Measurements from ENCODE around the gene CHST3.

CHST3 gene

GRCh38 chr10:72007246-72007892 lies 43.2 kb downstream of the CHST3 start:
- no peak overlapping the region for H2AFZ ChIP-seq (ENCODE audit: low read depth, low read length, severe bottlenecking)
- H3K27ac ChIP-seq (ENCODE audit: low read depth, low read length): no peak overlapping the region
- no peaks in the 10 kb centered on the region for H3K9me3 ChIP-seq (ENCODE audit: insufficient read depth, low read length)
- no peak overlapping the region for H3K4me3 ChIP-seq (ENCODE audit: insufficient read depth, low read length, poor library complexity, severe bottlenecking)
- H3K4me2 ChIP-seq (ENCODE audit: low read depth, low read length, poor library complexity, severe bottlenecking): no peak overlapping the region
- H3K36me3 ChIP-seq (ENCODE audit: low read length): no peaks in the 10 kb centered on the region
- H3K9me2 ChIP-seq (replicated peaks; ENCODE audit: insufficient read depth, low read length): no peaks in the 10 kb centered on the region
- no peaks in the 10 kb centered on the region for H3K79me2 ChIP-seq (ENCODE audit: insufficient read depth, low read length)
- no peaks in the 10 kb centered on the region for H4K20me1 ChIP-seq (ENCODE audit: low read depth, low read length)
- no peaks in the 10 kb centered on the region for H3F3A ChIP-seq (ENCODE audit: insufficient read depth)
- no peaks in the 10 kb centered on the region for H3K27me3 ChIP-seq (ENCODE audit: low read length)
- H3K9ac ChIP-seq (ENCODE audit: low read length): no peak overlapping the region
- no peak for TF ChIP-seq CTCF (IDR thresholded peaks at IDR 0.05; ENCODE audit: insufficient read depth, low read length, poor library complexity, severe bottlenecking)
- TF ChIP-seq EZH2phosphoT487 (conservative IDR thresholded peaks at IDR 0.05; ENCODE audit: low read length): no peak

GRCh38 chr10:72008096-72008981 lies 44.1 kb downstream of the CHST3 start:
- TF ChIP-seq CTCF (IDR thresholded peaks at IDR 0.05; ENCODE audit: insufficient read depth, low read length, poor library complexity, severe bottlenecking) (no peak), EZH2phosphoT487 (conservative IDR thresholded peaks at IDR 0.05; ENCODE audit: low read length) (no peak)
- Histone ChIP-seq H3K79me2 (ENCODE audit: insufficient read depth, low read length) (no peaks in the 10 kb centered on the region), H3K4me3 (ENCODE audit: insufficient read depth, low read length, poor library complexity, severe bottlenecking) (no peak overlapping the region), H3K4me2 (ENCODE audit: low read depth, low read length, poor library complexity, severe bottlenecking) (no peak overlapping the region), H3K9me2 (replicated peaks; ENCODE audit: insufficient read depth, low read length) (no peaks in the 10 kb centered on the region), H3K9me3 (ENCODE audit: insufficient read depth, low read length) (no peaks in the 10 kb centered on the region), H2AFZ (ENCODE audit: low read depth, low read length, severe bottlenecking) (no peak overlapping the region), H3K27ac (ENCODE audit: low read depth, low read length) (no peak overlapping the region), H3K36me3 (ENCODE audit: low read length) (no peaks in the 10 kb centered on the region), H3F3A (ENCODE audit: insufficient read depth) (no peaks in the 10 kb centered on the region), H3K9ac (ENCODE audit: low read length) (no peak overlapping the region), H4K20me1 (ENCODE audit: low read depth, low read length) (no peaks in the 10 kb centered on the region), H3K27me3 (ENCODE audit: low read length) (no peaks in the 10 kb centered on the region)

- no peak overlapping the region for H3K27ac ChIP-seq (ENCODE audit: low read depth, low read length)
These were observed 44.8 kb downstream of the CHST3 start for GRCh38 chr10:72009051-72009424.

More at GRCh38 chr10:72009051-72009424, 44.8 kb downstream of the CHST3 start:
- H2AFZ ChIP-seq (ENCODE audit: low read depth, low read length, severe bottlenecking): no peak overlapping the region
- TF ChIP-seq CTCF (IDR thresholded peaks at IDR 0.05; ENCODE audit: insufficient read depth, low read length, poor library complexity, severe bottlenecking) (no peak), EZH2phosphoT487 (conservative IDR thresholded peaks at IDR 0.05; ENCODE audit: low read length) (no peak)
- no peaks in the 10 kb centered on the region for H3F3A ChIP-seq (ENCODE audit: insufficient read depth)
- H4K20me1 ChIP-seq (ENCODE audit: low read depth, low read length): no peaks in the 10 kb centered on the region
- no peak overlapping the region for H3K4me2 ChIP-seq (ENCODE audit: low read depth, low read length, poor library complexity, severe bottlenecking)
- no peaks in the 10 kb centered on the region for H3K9me2 ChIP-seq (replicated peaks; ENCODE audit: insufficient read depth, low read length)
- H3K9ac ChIP-seq (ENCODE audit: low read length): no peak overlapping the region
- no peaks in the 10 kb centered on the region for H3K79me2 ChIP-seq (ENCODE audit: insufficient read depth, low read length)
- no peaks in the 10 kb centered on the region for H3K9me3 ChIP-seq (ENCODE audit: insufficient read depth, low read length)
- H3K27me3 ChIP-seq (ENCODE audit: low read length): no peaks in the 10 kb centered on the region
- no peaks in the 10 kb centered on the region for H3K36me3 ChIP-seq (ENCODE audit: low read length)
- H3K4me3 ChIP-seq (ENCODE audit: insufficient read depth, low read length, poor library complexity, severe bottlenecking): no peak overlapping the region
